TTC549 (cell line): ENCODE measurements around the gene GRK7.
A peak's percentile ranks its signal among the peaks of the same experiment; 100 is the strongest.
"Not testable (repeated sequence)": the region's sequence is repeated elsewhere in the genome, so short reads cannot be mapped to it uniquely, and the experiment has no call there.

Source experiments
- FAIRE-seq: peaks from 2 replicates; lab custom pipeline; 2012; peaks lifted over from hg19 to GRCh38; lab: Jason Lieb, UNC

The GRK7 gene

GRCh38 chr3:141763088-141763750, at the start of gene GRK7:
GRK7 (plus strand) TSS chr3:141763408; CDS start chr3:141778285, 14,877 bp downstream.
- FAIRE-seq: no peak

GRCh38 chr3:141714671-141715070, 48.5 kb upstream of the GRK7 start:
- FAIRE-seq: no peak

- no peak for FAIRE-seq
These were observed 41.1 kb upstream of the GRK7 start for GRCh38 chr3:141722081-141722480.

- no peak for FAIRE-seq
These were observed 40.6 kb upstream of the GRK7 start for GRCh38 chr3:141722648-141723047.

- FAIRE-seq: no peak
These were observed 40.0 kb upstream of the GRK7 start for GRCh38 chr3:141723255-141723654.

- FAIRE-seq: no peak
These were observed 39.0 kb upstream of the GRK7 start for GRCh38 chr3:141724186-141724585.

GRCh38 chr3:141725036-141725435, 38.2 kb upstream of the GRK7 start:
- FAIRE-seq: no peak

GRCh38 chr3:141726483-141726882, 36.7 kb upstream of the GRK7 start:
- no peak for FAIRE-seq

- FAIRE-seq: no peak
These were observed 34.8 kb upstream of the GRK7 start for GRCh38 chr3:141728355-141728892.

- no peak for FAIRE-seq
These were observed 34.0 kb upstream of the GRK7 start for GRCh38 chr3:141729240-141729639.

- no peak for FAIRE-seq
These were observed 28.0 kb upstream of the GRK7 start for GRCh38 chr3:141735176-141735575.

- FAIRE-seq: no peak
These were observed 27.3 kb upstream of the GRK7 start for GRCh38 chr3:141735770-141736465.

- FAIRE-seq: no peak
These were observed 26.1 kb upstream of the GRK7 start for GRCh38 chr3:141737093-141737492.

- FAIRE-seq: no peak
These were observed 25.6 kb upstream of the GRK7 start for GRCh38 chr3:141737678-141738021.

GRCh38 chr3:141738022-141738890, 25.0 kb upstream of the GRK7 start, which contains the start of gene RNF7:
RNF7 (plus strand) TSS chr3:141738298; CDS start chr3:141738342, 44 bp downstream.
- FAIRE-seq: peak; percentile 55

- FAIRE-seq: no peak
These were observed 24.3 kb upstream of the GRK7 start for GRCh38 chr3:141738891-141739363.

GRCh38 chr3:141739731-141740130, 23.5 kb upstream of the GRK7 start:
- no peak for FAIRE-seq

GRCh38 chr3:141740349-141740748, 22.9 kb upstream of the GRK7 start:
- FAIRE-seq: no peak

- FAIRE-seq: no peak
These were observed 19.9 kb upstream of the GRK7 start for GRCh38 chr3:141743305-141743704.

GRCh38 chr3:141746962-141747361, 16.2 kb upstream of the GRK7 start:
- no peak for FAIRE-seq

- FAIRE-seq: no peak
These were observed 9.8 kb upstream of the GRK7 start for GRCh38 chr3:141753399-141753798.

- no peak for FAIRE-seq
These were observed 9.2 kb upstream of the GRK7 start for GRCh38 chr3:141754032-141754431.

- not testable (repeated sequence) for FAIRE-seq
These were observed 656 bp upstream of the GRK7 start for GRCh38 chr3:141762552-141762951.
